HG02870 (cell line): ENCODE measurements around the gene SARDH.

Source experiments
- ATAC-seq: cut with Tn5 transposase; IDR thresholded peaks from one replicate; pipeline ENCODE4 v1.9.1; 2021; ENCODE audit warnings: mild to moderate bottlenecking, moderate library complexity; ENCODE audit not compliant: unreplicated experiment

Gene SARDH, protein sequence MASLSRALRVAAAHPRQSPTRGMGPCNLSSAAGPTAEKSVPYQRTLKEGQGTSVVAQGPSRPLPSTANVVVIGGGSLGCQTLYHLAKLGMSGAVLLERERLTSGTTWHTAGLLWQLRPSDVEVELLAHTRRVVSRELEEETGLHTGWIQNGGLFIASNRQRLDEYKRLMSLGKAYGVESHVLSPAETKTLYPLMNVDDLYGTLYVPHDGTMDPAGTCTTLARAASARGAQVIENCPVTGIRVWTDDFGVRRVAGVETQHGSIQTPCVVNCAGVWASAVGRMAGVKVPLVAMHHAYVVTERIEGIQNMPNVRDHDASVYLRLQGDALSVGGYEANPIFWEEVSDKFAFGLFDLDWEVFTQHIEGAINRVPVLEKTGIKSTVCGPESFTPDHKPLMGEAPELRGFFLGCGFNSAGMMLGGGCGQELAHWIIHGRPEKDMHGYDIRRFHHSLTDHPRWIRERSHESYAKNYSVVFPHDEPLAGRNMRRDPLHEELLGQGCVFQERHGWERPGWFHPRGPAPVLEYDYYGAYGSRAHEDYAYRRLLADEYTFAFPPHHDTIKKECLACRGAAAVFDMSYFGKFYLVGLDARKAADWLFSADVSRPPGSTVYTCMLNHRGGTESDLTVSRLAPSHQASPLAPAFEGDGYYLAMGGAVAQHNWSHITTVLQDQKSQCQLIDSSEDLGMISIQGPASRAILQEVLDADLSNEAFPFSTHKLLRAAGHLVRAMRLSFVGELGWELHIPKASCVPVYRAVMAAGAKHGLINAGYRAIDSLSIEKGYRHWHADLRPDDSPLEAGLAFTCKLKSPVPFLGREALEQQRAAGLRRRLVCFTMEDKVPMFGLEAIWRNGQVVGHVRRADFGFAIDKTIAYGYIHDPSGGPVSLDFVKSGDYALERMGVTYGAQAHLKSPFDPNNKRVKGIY

DNA sequence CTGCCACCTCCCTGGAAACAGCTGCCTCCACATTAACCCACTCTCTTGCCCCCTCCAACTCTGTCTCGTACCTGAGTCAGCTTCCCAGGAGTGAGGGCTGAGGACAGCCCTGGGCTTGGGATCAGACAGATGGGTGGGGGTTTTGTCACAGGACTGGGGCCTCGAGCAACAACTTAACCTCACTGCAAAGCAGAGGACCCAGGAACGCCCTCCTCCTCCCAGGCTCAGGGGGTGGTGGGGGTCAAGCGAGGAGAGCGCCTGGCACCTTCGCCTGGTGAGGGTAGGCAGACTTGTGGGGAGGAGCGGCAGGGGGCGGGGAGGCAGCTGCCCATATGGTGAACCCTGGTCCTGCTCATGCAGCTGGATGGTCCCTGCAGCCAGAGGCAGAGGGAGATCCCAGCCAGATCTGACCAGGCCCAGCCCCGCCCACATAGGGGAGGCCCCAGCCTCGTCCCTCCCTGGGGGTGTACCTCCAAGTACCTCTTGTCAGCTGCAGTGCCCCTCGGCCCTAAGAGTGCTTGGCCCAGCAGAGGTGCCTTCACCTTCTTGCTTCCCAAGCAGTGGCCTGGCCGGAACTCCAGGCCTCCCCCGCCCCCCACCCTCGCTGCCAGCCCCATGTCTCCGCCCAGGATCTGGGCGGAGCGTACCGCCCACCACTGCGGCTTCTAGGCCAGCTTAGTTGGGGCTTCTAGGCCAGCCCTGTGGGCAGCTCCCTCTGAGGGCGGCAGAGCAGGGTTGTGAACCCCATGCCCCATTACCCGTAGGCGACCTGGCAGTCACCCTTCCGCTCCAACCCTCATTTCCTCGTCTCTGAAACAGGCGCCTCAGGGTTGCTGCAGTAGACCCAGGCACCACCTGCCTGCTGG lies at the start of gene SARDH:
Gene SARDH, minus strand, starts transcription at position 579 of the 866 bp plus-strand sequence. CDS start 4,179 bp downstream, outside the sequence.
- ATAC-seq = no peak

GRCh38 chr9:133787754-133788025 lies 49.5 kb upstream of the SARDH start:
- ATAC-seq = no peak

DNA sequence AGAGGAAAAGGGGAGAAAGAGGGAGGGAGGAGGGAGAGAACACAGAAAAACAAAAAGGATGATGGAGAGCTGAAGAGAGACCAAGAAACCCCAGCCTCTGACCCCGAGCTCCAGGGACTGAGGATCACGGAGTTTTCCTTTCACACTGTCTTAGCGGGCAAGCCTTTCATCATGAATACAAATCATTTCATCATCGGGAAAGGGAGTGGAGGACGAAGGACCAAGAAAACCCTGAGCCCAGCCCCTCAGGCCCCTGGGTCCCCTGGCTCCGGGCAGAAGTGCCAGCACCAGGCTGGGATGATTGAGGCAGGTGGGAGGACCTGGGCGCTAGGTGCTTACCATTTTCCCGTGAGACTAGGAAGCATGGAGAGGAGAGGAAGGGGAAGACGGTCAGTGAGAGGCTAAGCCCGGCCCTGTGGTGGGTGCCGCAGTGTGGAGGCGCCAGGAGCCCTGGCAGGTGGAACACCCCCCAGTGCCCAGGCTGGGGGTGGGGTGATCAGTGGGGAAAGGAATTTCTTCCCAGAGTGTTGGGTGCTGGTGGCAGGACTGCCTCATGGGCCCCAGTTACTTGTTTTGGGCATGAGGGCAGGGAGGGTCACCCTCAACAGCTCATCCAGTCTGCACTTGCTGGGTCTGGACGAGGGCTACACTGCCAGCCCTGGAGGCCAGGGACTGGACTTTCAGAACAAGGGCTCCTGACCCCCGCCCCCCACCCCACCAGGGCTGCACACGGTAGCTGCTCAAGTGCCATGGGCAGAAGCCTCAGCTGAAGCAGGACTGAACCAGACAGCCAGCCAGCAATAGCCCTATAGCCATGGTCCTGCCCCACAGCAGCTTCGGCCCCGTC lies 49.0 kb upstream of the SARDH start:
- ATAC-seq = no peak

DNA sequence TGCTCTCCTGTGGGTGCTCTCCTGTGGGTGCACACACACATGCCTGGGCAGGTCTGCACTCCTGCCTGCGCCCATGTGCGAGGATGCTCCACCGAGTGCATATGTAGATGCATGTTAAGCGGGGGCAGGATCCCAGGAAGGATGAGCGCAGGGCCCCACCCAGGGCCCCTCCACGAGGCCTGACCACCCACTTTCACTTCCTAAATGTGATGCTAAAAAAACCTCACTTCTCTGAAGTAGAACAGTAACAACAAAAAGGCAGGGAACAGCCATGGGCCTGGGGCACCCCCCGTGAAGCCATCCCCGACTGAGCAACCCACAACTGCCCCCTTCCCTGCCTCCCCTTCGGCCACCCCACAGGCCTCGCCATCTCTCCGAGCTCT lies 48.2 kb upstream of the SARDH start:
- no peak for ATAC-seq

DNA sequence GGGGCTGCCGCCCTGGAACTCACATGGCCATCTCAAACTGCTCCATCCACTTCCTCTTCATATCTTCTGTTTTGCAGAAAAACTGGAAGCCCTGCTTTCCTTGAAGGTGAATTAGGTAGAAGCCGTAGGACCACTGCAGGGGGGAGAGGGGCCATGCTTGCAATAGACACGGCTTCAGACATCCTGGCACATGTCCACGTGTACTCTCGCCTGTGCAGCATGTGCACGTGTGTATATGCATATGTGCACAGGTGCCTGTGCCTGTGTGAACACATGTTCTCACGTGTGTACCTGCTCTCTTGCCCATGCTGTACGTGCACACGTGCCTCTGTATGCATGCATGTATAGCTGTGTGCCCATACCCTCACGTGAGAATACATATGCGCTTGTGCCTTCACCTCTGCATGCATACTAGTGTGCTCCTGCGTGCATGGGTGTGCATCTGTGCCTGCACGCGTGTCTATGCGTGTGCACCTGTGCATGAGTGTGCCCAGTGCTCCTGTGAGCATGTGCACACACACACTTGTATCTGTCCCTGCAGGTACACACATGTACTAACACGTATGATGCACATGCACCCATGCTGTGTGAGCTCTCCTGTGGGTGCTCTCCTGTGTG lies 47.7 kb upstream of the SARDH start:
- no peak for ATAC-seq

- no peak for ATAC-seq
These were observed 46.8 kb upstream of the SARDH start for GRCh38 chr9:133784731-133785561.

DNA sequence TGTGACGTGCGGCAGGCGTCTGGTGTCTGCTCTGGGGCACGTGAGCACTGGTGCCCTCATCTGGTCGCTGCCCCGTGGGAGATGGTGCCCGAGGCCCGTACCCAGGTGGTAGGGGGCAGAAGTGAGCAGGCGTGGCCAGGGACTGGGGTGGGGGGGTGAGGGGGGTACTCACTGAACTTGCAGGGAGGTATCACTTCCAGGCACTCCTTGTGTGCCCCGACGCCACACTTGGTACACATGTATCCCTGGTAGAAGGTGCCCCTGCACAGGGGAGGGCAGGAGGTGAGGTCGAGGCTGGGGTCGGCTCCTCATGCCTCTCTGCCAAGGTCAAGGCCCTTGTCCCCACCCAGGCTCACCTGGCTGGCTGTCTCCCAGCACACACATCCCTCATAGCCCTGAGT lies 45.2 kb upstream of the SARDH start:
- ATAC-seq = no peak

- ATAC-seq = no peak
These were observed 44.3 kb upstream of the SARDH start for GRCh38 chr9:133782157-133783130.

GRCh38 chr9:133781828-133782135 lies 43.6 kb upstream of the SARDH start:
- ATAC-seq = no peak

DNA sequence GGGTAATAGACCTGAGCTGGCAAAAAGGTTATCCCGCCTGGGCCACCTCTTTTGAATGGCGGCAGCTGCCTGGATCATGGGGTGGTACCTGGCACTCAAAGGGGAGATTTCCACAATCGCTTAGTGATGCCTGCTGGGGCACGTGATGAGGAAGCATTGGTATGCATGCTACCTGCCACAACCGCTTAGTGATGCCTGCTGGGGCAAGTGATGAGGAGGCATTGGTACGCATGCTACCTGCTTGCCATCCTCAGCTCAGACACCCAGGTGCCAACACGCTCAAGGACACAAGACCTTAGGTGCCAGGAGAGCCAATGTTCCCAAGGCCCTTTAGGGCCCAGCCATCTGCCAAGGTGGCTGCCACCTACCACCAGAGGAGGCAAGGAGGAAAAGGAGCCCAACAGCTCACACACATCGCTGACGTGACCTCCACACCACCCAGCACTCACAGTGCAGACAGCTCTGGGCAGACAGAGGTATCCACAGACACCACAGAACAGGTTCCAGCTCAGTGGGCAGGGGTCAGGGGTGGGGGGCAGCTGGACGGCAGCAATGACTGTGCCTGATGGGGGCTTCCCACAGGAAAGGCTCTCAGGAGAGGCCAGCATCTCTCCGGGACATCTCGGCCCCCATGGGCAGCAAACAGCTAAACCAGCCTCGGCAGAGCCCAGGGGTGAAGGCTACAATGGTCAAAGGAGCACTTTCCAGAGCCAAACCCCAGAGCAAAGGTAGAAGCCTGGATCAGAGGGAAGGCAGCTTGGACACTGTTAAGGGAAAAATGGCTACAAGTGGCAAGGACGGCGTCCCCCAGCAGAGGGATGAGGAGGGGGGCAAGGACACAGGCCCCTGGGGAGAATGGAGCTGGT lies 43.0 kb upstream of the SARDH start:
- no peak for ATAC-seq

- no peak for ATAC-seq
These were observed 42.3 kb upstream of the SARDH start for GRCh38 chr9:133780404-133780945.

DNA sequence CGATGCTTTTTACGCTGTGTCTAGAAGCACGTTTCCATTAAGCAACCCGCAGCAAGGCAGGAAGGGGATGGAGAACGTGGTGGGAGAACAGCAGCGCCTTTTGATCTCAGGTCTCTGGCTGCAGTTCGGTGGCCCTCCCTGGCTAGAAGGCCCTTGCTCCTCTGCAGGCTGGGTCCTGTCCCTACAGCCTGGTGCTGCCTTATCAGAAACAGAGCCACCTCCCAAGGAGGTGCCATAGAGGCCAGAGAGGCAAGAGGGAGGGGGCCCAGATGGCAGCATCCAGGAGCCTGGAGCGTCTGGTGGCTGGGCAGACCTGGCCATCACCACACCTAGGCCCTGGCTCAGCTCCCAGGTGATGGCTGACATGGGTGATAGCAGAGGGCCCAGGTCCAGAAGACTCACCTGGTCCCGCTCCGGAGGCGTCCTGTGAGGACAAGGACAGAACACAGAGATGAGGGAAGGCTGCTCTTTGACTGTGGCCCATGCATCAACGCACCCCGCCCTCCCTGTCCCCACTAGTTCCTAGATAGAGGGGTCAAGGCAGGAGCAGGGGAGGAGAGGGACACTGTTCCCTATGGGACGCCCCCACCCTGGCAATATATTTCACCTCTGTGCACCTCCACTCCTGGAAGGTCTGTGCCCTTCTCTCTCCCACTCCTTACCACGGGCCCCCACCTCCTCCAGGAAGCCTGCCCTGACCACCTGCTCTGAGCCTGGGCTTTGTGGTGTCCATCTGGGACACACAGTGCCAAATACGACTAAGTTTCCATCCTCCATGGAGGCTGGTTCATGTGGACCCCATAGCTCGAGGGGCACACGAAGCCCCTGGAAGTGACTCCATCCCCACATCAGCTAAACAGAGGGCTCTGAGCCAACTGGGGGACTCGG lies 41.6 kb upstream of the SARDH start:
- no peak for ATAC-seq

DNA sequence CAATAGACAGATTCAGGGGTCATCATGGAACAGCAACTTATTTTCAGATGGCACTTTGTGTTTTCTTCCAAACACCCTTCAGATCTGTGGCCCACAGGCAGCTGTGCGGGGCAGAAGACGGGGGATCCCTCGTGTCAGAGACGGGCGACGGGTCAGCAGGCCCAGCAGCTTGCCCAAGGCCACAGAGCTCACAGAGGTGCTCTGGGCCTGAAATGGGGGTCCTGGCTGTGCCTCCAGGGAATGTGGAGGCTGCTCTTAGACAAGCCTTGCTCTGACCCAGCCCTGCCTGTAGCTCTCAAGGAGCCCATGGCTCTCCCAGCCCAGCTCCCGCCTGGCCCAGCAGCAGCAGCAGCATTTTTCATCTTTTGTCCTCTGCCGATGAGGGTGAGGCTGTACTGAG lies 40.9 kb upstream of the SARDH start:
- ATAC-seq = no peak

GRCh38 chr9:133778336-133779013 lies 40.3 kb upstream of the SARDH start:
- no peak for ATAC-seq

DNA sequence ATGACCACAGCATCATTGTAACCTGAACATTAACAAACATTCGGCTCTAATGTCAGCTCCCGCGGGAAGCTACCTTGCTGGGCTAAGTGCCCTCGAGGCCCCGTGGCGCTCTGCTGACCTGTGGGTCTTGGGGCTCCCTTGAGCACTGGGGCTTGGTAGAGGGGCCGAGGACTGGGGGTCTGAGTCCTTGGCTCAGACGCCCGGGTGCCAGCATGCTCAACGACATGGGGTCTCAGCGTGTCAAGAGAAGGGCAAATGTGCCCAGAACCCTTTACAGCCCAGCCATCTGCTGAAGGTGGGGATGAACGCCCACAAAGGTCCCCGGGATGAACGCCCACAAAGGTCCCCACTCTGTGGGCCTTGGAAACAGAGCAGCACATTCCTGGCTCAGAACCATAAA lies 39.7 kb upstream of the SARDH start:
- ATAC-seq = no peak
